PC-9 (cell line): ENCODE measurements around the gene CDH15. TPM values are rescaled to one million over a fixed set of nuclear protein-coding genes. Genes with fewer than 3 reads are reported as not detected.

Experiments
- BruUV-seq: library from RNA; stranded (reverse); fragments of 400-500 nt; replicated peaks from 2 replicates; lab custom pipeline; 2021; lab: Mats Ljungman, UMichigan
- CTCF ChIA-PET: fragments of 300-600 bp; sonication (Branson Sonifier 250); formaldehyde crosslinking; loops from one replicate; lab custom pipeline; 2022; ENCODE audit warnings: antibody characterized with exemption; lab: Charles Lee
- POLR2A ChIA-PET: fragments of 300-600 bp; sonication (Branson Sonifier 250); formaldehyde crosslinking; loops from one replicate; lab custom pipeline; 2022; ENCODE audit warnings: antibody characterized with exemption; ENCODE audit not compliant: unreplicated experiment; lab: Charles Lee
- DNase-seq, 2 experiments: peaks; one replicate each; pipeline versions ENCODE4 v3.0.0 to v3.0.0-alpha.2; 2015 to 2022; ENCODE audit warnings: mixed read lengths in 1 of 2
- H2AFZ ChIP-seq: fragments of 200-600 bp; sonication (generic); 2 replicates; pipeline ENCODE4 v1.8.1; 2017; ENCODE audit warnings: antibody characterized with exemption
- H3F3A ChIP-seq: fragments of 200-600 bp; sonication (generic); 2 replicates; pipeline ENCODE4 v1.8.1; 2017; ENCODE audit warnings: antibody characterized with exemption, mild to moderate bottlenecking, low read depth; ENCODE audit not compliant: insufficient read depth
- H3K27ac ChIP-seq: fragments of 200-600 bp; sonication (generic); 2 replicates; pipeline ENCODE4 v1.6.1; 2016; ENCODE audit warnings: mixed run types
- H3K27me3 ChIP-seq: fragments of 200-600 bp; sonication (generic); 2 replicates; pipeline ENCODE4 v1.6.1; 2016; ENCODE audit warnings: low read depth, mixed run types; ENCODE audit not compliant: insufficient read depth
- H3K36me3 ChIP-seq: fragments of 200-600 bp; sonication (generic); 2 replicates; pipeline ENCODE4 v1.6.1; 2016; ENCODE audit warnings: low read depth, mixed run types
- H3K4me1 ChIP-seq: fragments of 200-600 bp; sonication (generic); replicated peaks from 2 replicates; pipeline ENCODE4 v1.6.1; 2016; ENCODE audit warnings: mixed run types; ENCODE audit not compliant: insufficient read depth
- H3K4me2 ChIP-seq: fragments of 200-600 bp; sonication (generic); 2 replicates; pipeline ENCODE4 v1.6.1; 2017; ENCODE audit warnings: mixed run types
- H3K4me3 ChIP-seq: fragments of 200-600 bp; sonication (generic); 2 replicates; pipeline ENCODE4 v1.6.1; 2016; ENCODE audit warnings: mixed run types
- H3K79me2 ChIP-seq: fragments of 200-600 bp; sonication (generic); 2 replicates; pipeline ENCODE4 v1.6.1; 2017; ENCODE audit warnings: low read depth, mixed run types
- H3K9me2 ChIP-seq: fragments of 200-600 bp; sonication (generic); 2 replicates; pipeline ENCODE4 v1.8.1; 2017; ENCODE audit warnings: mild to moderate bottlenecking; ENCODE audit not compliant: insufficient read depth
- H3K9me3 ChIP-seq: fragments of 200-600 bp; sonication (generic); 2 replicates; pipeline ENCODE4 v1.8.1; 2016; ENCODE audit warnings: low read depth; ENCODE audit not compliant: insufficient read depth
- H4K20me1 ChIP-seq: fragments of 200-600 bp; sonication (generic); 2 replicates; pipeline ENCODE4 v1.8.1; 2017; ENCODE audit not compliant: insufficient read depth
- CTCF ChIP-seq: fragments of 200-600 bp; sonication (generic); conservative IDR thresholded peaks from 2 replicates; pipeline ENCODE4 v1.6.1; 2017; ENCODE audit warnings: mixed run types, antibody characterized with exemption, mild to moderate bottlenecking, moderate library complexity
- EZH2 ChIP-seq: fragments of 200-600 bp; sonication (generic); IDR thresholded peaks from 2 replicates; pipeline ENCODE4 v1.8.0; 2017; ENCODE audit warnings: antibody characterized with exemption, low read depth
- intact Hi-C: fragments of 100-400 bp; cut with micrococcal nuclease; formaldehyde crosslinking; loops from one replicate; pipeline ENCODE4 v1.10.0; 2022; ENCODE audit not compliant: unreplicated experiment
- total RNA-seq: library from RNA; stranded (reverse); gene quantifications from 2 replicates; pipeline ENCODE4 v1.2.3, GENCODE V29; 2021

Gene CDH15
- total RNA-seq, 1 experiment from 2014 or later = not detected

GRCh38 chr16:89123001-89123830, 48.3 kb upstream of the CDH15 start:
- Histone ChIP-seq H3K4me2 (no peak overlapping the region), H3K27ac (no peak overlapping the region), H3K36me3 (no peaks in the 10 kb centered on the region), H3F3A (peaks cover 6% of the 10 kb centered on the region; the same call in 1 of the 2 replicates), H3K27me3 (no peaks in the 10 kb centered on the region), H3K4me1 (no peaks in the 10 kb centered on the region), H4K20me1 (no peaks in the 10 kb centered on the region), H3K9me2 (no peaks in the 10 kb centered on the region), H2AFZ (no peak overlapping the region), H3K4me3 (no peak overlapping the region), H3K79me2 (no peaks in the 10 kb centered on the region), H3K9me3 (no peaks in the 10 kb centered on the region)
- TF ChIP-seq EZH2 = no peak
- no peak for TF ChIP-seq CTCF
- POLR2A ChIA-PET = no interaction called here
- BruUV-seq = no TSS peak
- DNase-seq = no peak
- intact Hi-C loops = no loop called here
- CTCF ChIA-PET = no interaction called here

GRCh38 chr16:89123831-89124100, 47.8 kb upstream of the CDH15 start:
- POLR2A ChIA-PET = no interaction called here
- no TSS peak for BruUV-seq

DNA sequence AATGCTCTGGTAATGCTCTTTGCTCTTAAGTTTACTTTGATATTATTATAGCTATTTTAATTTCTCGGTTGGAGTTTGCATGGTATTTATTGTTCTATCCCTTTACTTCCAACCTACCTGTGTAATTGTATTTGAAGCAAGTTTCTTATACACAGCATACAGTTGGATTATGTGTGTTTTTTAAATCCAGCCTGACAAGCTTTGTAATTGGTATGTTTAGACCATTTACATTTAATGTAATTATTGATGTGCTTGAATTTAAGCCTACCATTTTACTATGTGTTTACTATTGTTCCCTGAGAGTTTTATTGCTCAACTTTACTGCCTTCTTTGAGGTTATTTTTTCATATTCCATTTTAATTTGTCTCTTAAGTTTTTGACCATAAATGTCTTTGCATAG, 42.2 kb upstream of the CDH15 start:
- no peaks in the 10 kb centered on the region for H3K9me3 ChIP-seq

More at GRCh38 chr16:89123831-89124100, 47.8 kb upstream of the CDH15 start:
- intact Hi-C loops = no loop called here
- DNase-seq = no peak
- Histone ChIP-seq H3K27ac (no peak overlapping the region), H3F3A (peaks cover 6% of the 10 kb centered on the region; the same call in 1 of the 2 replicates), H3K36me3 (no peaks in the 10 kb centered on the region; the same call in 1 of the 2 replicates), H2AFZ (no peak overlapping the region), H3K79me2 (no peaks in the 10 kb centered on the region), H3K9me3 (no peaks in the 10 kb centered on the region), H3K4me3 (no peak overlapping the region), H3K4me1 (no peaks in the 10 kb centered on the region), H4K20me1 (no peaks in the 10 kb centered on the region), H3K9me2 (no peaks in the 10 kb centered on the region), H3K27me3 (no peaks in the 10 kb centered on the region), H3K4me2 (no peak overlapping the region)
- CTCF ChIA-PET = no interaction called here
- TF ChIP-seq EZH2 = no peak
- TF ChIP-seq CTCF = no peak

More for the DNA sequence above, 42.2 kb upstream of the CDH15 start:
- BruUV-seq = no TSS peak
- H3K79me2 ChIP-seq = no peaks in the 10 kb centered on the region
- DNase-seq = no peak
- no peaks in the 10 kb centered on the region for H3K27me3 ChIP-seq
- TF ChIP-seq EZH2 = no peak
- no peak for TF ChIP-seq CTCF
- H3K9me2 ChIP-seq = no peaks in the 10 kb centered on the region
- no peaks in the 10 kb centered on the region; the same call in 1 of the 2 replicates for H4K20me1 ChIP-seq
- no peak overlapping the region for H3K4me3 ChIP-seq
- no peak overlapping the region for H2AFZ ChIP-seq
- no peak overlapping the region for H3K4me2 ChIP-seq
- ChIA-PET POLR2A (no interaction called here), CTCF (no interaction called here)
- H3K36me3 ChIP-seq = peaks cover 12% of the 10 kb centered on the region
- H3K27ac ChIP-seq = no peak overlapping the region
- no peaks in the 10 kb centered on the region for H3K4me1 ChIP-seq
- intact Hi-C loops = no loop called here
- H3F3A ChIP-seq = no peaks in the 10 kb centered on the region; the same call in 1 of the 2 replicates
